ENCODE measurements around the gene PPP3R1. TPM values are rescaled to one million over a fixed set of nuclear protein-coding genes. Genes with fewer than 3 reads are reported as not detected.

The PPP3R1 gene
- total RNA-seq, 1 donor from 2014 or later = 54.5 TPM

- Histone ChIP-seq H3K36me3 (no peaks in the 10 kb centered on the region), H3K9me3 (no peaks in the 10 kb centered on the region), H3K27me3 (ENCODE audit: low read depth) (no peaks in the 10 kb centered on the region), H3K27ac (no peak overlapping the region), H3K4me1 (peaks cover 25% of the 10 kb centered on the region), H3K4me3 (no peak overlapping the region)
- intact Hi-C loops (cut with DNase I) = no loop called here
- DNase-seq (no peak), ATAC-seq (no peak)
- TF ChIP-seq CTCF (IDR thresholded peaks at IDR 0.05) = no peak
Observed at GRCh38 chr2:68284896-68285295, 32.6 kb upstream of the PPP3R1 start.

GRCh38 chr2:68283419-68283812 lies 31.1 kb upstream of the PPP3R1 start:
- H3K4me1 ChIP-seq = peaks cover 21% of the 10 kb centered on the region
- TF ChIP-seq CTCF (IDR thresholded peaks at IDR 0.05) = no peak
- no peaks in the 10 kb centered on the region for H3K9me3 ChIP-seq
- H3K4me3 ChIP-seq = no peak overlapping the region
- no peaks in the 10 kb centered on the region for H3K36me3 ChIP-seq
- intact Hi-C loops (cut with DNase I) = no loop called here
- DNase-seq = no peak
- no peaks in the 10 kb centered on the region for H3K27me3 ChIP-seq (ENCODE audit: low read depth)
- ATAC-seq = no peak
- H3K27ac ChIP-seq = no peak overlapping the region

GRCh38 chr2:68282811-68283418 lies 30.6 kb upstream of the PPP3R1 start:
- intact Hi-C loops (cut with DNase I) = no loop called here
- peak; percentile 69 to 76 for ATAC-seq
- no peaks in the 10 kb centered on the region for H3K27me3 ChIP-seq (ENCODE audit: low read depth)

GRCh38 chr2:68280796-68281195 lies 28.5 kb upstream of the PPP3R1 start:
- intact Hi-C loops (cut with DNase I) = no loop called here

More at GRCh38 chr2:68282811-68283418, 30.6 kb upstream of the PPP3R1 start:
- Histone ChIP-seq H3K4me3 (no peak overlapping the region), H3K4me1 (peaks cover 16% of the 10 kb centered on the region), H3K27ac (no peak overlapping the region), H3K36me3 (no peaks in the 10 kb centered on the region), H3K9me3 (no peaks in the 10 kb centered on the region)
- no peak for DNase-seq
- peak; percentile 75 for TF ChIP-seq CTCF (IDR thresholded peaks at IDR 0.05)

GRCh38 chr2:68280348-68280747 lies 28.0 kb upstream of the PPP3R1 start:
- Histone ChIP-seq H3K9me3 (no peaks in the 10 kb centered on the region), H3K4me3 (no peak overlapping the region), H3K27ac (no peak overlapping the region), H3K4me1 (peaks cover 9% of the 10 kb centered on the region), H3K27me3 (ENCODE audit: low read depth) (no peaks in the 10 kb centered on the region), H3K36me3 (no peaks in the 10 kb centered on the region)
- ATAC-seq (no peak), DNase-seq (no peak)
- TF ChIP-seq CTCF (IDR thresholded peaks at IDR 0.05) = no peak
- intact Hi-C loops (cut with DNase I) = no loop called here

More at GRCh38 chr2:68280796-68281195, 28.5 kb upstream of the PPP3R1 start:
- Histone ChIP-seq H3K4me3 (no peak overlapping the region), H3K27ac (no peak overlapping the region), H3K36me3 (no peaks in the 10 kb centered on the region), H3K9me3 (no peaks in the 10 kb centered on the region), H3K4me1 (peaks cover 9% of the 10 kb centered on the region), H3K27me3 (ENCODE audit: low read depth) (no peaks in the 10 kb centered on the region)
- no peak for DNase-seq
- no peak for TF ChIP-seq CTCF (IDR thresholded peaks at IDR 0.05)
- no peak for ATAC-seq

All from lower lobe of right lung (tissue), 2 donors.